ENCODE results near the gene ZFYVE21. TPM values are rescaled to one million over a fixed set of nuclear protein-coding genes. Genes with fewer than 3 reads are reported as not detected.

The ZFYVE21 gene
- total RNA-seq, 1 experiment from 2014 or later: 46.3 TPM

DNA sequence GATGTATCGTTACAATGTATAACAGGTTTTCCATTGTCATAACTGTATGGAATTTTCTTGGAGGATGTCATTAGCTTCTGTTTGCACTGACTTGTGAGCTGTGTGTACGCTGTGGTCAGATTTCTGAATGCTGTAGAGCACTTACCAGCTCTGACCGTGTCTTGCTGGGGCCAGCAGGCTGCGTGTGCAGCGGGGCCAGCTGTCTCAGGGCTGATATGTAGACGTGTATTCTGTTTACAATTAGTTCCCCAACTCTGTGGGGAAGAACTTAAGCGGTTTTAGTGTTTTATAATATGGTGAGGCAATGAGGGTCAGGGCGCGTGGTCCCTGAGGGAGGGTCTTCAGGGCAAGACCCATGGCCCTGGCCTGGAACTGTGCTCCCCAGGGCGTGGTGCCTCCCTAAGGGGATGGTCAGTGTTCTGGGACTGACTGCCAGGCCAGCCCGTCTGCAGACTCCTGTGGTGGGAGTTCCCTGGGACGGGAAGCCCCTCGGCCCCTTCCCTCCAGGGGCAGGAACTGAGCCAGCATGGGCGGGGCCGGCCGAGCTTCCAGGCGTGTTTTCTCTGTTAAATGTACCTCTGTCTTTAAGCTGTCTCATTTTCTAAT, 19.0 kb upstream of the ZFYVE21 start:
- Histone ChIP-seq H3K27me3 (replicated peaks) (no peaks in the 10 kb centered on the region), H3K36me3 (peaks cover 91% of the 10 kb centered on the region), H3K4me3 (no peak overlapping the region), H3K27ac (no peak overlapping the region), H3K9me3 (replicated peaks) (no peaks in the 10 kb centered on the region), H3K4me1 (replicated peaks) (no peaks in the 10 kb centered on the region)
- no peak for DNase-seq (ENCODE audit: low read depth in 1 of 2, low spot score in 2 of 2)

DNA sequence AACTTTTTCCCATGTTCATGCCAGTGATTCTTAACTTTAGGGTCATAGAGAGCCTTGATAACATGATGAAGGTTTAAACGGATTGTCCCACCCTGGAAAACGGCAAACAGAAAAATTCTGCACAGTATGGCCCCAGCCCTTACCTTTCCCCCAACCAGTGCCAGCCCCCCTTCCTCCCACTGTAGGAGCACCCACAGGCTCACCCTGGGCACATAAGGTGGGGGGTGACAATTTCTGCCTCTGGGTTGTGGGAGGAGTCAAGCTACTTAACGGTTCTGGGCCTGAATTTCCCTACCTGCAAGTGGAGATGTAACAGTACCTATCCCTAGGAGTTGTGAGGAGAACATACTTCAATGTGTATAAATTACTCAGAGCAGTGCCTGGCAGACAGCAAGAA, 18.4 kb upstream of the ZFYVE21 start:
- no peaks in the 10 kb centered on the region for H3K4me1 ChIP-seq (replicated peaks)
- no peaks in the 10 kb centered on the region for H3K27me3 ChIP-seq (replicated peaks)
- no peak overlapping the region for H3K4me3 ChIP-seq
- no peaks in the 10 kb centered on the region for H3K9me3 ChIP-seq (replicated peaks)
- H3K36me3 ChIP-seq: peaks cover 90% of the 10 kb centered on the region
- H3K27ac ChIP-seq: no peak overlapping the region
- no peak for DNase-seq (ENCODE audit: low read depth in 1 of 2, low spot score in 2 of 2)

DNA sequence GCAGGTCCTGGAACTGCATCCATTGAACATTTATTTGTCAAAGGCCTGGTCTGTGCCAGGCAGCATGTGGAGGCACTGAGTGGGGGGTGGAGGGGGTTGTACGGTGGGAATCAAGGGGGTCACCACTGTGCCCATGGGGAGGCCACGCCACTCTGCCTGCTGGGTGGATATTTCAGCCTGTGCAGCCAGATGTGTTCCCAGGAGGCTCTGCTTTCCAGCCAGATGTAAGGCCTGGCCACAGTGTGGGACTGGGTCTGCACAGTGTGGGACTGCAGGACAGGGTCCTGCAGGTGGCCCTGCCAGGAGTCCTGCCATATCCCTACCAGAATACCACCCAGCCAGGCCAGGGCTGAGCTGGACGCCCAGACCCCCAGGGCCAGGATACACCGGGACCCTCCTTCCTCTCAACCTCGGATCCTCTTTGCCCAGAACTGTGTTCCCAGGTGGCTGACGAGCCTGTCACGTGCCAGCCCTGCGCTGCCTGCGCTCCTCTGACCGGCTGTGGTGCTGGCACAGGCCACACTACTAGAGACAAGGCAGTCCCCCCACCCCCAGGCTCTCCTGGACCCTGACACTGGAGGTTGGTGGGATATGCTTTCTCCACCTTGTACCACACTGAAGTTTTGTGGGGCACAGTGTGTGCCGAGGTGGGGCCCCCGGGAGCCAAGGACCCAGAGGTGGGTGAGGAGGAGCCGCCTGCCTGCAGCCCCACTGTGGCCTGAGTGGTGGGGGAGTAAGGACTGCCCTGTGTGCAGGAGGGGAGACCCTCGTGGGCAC, 17.8 kb upstream of the ZFYVE21 start:
- Histone ChIP-seq H3K27me3 (replicated peaks) (no peaks in the 10 kb centered on the region), H3K4me1 (replicated peaks) (no peaks in the 10 kb centered on the region), H3K27ac (no peak overlapping the region), H3K4me3 (no peak overlapping the region), H3K9me3 (replicated peaks) (no peaks in the 10 kb centered on the region), H3K36me3 (peaks cover 90% of the 10 kb centered on the region)
- DNase-seq (ENCODE audit: low read depth in 1 of 2, low spot score in 2 of 2): no peak

DNA sequence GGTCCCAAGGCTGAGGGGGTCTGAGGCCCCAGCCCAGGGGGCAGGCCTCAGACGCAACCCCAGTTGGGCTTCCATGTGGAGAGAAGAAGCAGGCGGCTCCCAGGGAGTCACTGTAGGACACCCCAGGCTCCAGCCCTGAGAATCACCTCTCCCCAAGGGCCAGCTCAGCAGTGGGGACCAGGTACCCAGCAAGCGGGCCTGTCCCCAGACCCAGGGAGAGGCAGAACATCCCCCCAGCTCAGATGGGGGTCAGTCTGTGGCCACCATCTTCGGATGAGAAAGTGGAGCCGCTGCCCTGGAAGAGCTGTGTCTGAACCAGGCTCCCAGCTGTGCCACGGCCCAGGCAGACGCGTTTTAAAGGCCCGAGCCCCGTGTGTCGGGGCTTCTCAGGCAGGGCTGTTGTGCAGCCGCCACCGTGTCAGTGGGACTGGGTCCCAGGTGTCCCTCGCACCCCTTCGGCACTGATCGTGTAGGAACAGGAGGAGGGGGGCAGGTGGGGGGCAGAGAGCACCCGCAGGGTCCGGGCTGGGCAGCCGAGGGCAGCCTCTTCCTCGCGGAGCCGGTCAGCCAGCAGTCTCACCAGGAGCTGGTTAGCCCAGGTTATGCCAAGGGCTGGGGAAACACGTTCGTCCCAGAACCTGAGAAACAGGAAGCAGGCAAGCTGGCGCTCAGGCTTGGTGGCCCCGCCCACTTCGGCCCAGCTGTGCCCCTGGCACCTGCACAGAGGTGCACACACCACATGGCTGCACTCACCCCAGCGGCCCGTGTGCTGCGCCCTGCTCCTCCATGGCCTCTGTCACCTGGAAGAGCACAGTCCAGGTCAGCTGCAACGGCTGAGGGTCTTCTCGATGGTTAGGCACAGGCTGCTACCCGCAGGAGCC, 17.0 kb upstream of the ZFYVE21 start:
- Histone ChIP-seq H3K4me1 (replicated peaks) (no peaks in the 10 kb centered on the region), H3K27me3 (replicated peaks) (no peaks in the 10 kb centered on the region), H3K36me3 (peaks cover 90% of the 10 kb centered on the region), H3K4me3 (no peak overlapping the region), H3K9me3 (replicated peaks) (no peaks in the 10 kb centered on the region), H3K27ac (no peak overlapping the region)
- DNase-seq (ENCODE audit: low read depth in 1 of 2, low spot score in 2 of 2): no peak

DNA sequence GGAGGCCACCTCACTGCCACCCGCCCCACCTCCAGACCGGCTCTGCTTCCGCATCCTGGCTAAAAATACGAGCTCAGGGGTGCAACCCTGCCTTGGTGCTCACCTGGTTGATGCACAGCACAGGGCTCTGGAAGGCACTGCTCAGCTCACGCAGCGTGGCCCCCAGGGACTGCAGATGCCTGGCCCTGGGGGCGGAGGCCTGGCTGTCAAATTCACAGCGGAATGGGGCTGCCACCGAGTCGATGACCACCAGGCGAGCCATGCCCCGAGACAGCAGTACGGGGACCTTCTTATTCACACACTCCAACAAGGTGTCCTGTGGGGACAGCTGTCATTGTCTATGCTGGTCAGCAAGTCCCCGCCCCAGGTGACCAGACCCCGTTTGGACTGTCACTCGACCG, 16.3 kb upstream of the ZFYVE21 start:
- H3K36me3 ChIP-seq: peaks cover 88% of the 10 kb centered on the region
- H3K27ac ChIP-seq: no peak overlapping the region
- H3K4me3 ChIP-seq: no peak overlapping the region
- H3K9me3 ChIP-seq (replicated peaks): no peaks in the 10 kb centered on the region
- H3K27me3 ChIP-seq (replicated peaks): no peaks in the 10 kb centered on the region
- no peaks in the 10 kb centered on the region for H3K4me1 ChIP-seq (replicated peaks)
- no peak for DNase-seq (ENCODE audit: low read depth in 1 of 2, low spot score in 2 of 2)

GRCh38 chr14:103699901-103700752, 15.5 kb upstream of the ZFYVE21 start:
- Histone ChIP-seq H3K36me3 (peaks cover 89% of the 10 kb centered on the region), H3K27ac (no peak overlapping the region), H3K9me3 (replicated peaks) (no peaks in the 10 kb centered on the region), H3K27me3 (replicated peaks) (no peaks in the 10 kb centered on the region), H3K4me3 (no peak overlapping the region), H3K4me1 (replicated peaks) (no peaks in the 10 kb centered on the region)
- peak in 1 of 2 experiments; percentile 39 for DNase-seq (ENCODE audit: low read depth in 1 of 2, low spot score in 2 of 2)

DNA sequence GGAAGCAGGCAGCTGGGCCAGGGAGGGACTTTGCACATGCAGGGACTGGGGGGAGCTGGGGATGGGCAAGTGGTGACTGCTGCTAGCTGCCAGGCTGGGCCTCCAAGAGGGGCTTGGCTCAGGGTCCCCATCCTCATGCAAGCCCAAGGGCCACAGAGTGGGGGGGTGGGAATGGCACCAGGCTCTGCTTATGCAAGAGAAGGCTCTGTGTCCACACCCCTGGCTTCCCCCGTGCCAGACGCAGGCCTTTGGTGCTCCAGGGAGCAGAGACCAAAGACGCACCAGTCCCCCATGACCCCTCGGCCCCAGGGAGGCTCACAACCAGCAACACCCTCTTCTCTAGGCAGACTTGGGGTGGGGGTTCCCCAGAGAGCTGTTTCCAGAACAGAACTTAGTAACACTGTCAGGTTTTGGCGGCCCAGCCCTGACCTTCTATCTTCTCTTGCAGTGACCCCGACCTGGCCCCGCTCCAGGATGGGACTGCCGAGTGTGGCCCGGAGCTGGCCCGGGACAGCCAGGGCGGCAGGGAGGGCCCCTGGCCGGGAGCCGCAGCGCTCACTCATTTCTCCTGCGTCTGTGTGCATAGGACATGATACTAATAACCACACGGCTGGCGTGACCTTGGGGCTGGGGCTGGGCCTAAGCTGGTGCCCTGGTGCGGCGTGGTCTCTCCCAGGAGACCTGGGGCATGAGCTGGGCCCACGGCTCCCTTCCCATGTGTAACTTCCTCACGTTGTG, 14.7 kb upstream of the ZFYVE21 start:
- Histone ChIP-seq H3K27ac (no peak overlapping the region), H3K27me3 (replicated peaks) (no peaks in the 10 kb centered on the region), H3K36me3 (peaks cover 93% of the 10 kb centered on the region), H3K4me3 (no peak overlapping the region), H3K9me3 (replicated peaks) (no peaks in the 10 kb centered on the region), H3K4me1 (replicated peaks) (no peaks in the 10 kb centered on the region)
- peak in 1 of 2 experiments; percentile 39 for DNase-seq (ENCODE audit: low read depth in 1 of 2, low spot score in 2 of 2)

- Histone ChIP-seq H3K4me1 (replicated peaks) (no peaks in the 10 kb centered on the region), H3K36me3 (peaks cover 96% of the 10 kb centered on the region), H3K4me3 (no peak overlapping the region), H3K27ac (no peak overlapping the region), H3K27me3 (replicated peaks) (no peaks in the 10 kb centered on the region), H3K9me3 (replicated peaks) (no peaks in the 10 kb centered on the region)
- peak in 1 of 2 experiments; percentile 35 for DNase-seq (ENCODE audit: low read depth in 1 of 2, low spot score in 2 of 2)
These were observed 13.5 kb upstream of the ZFYVE21 start for GRCh38 chr14:103702095-103702494.

- DNase-seq (ENCODE audit: low read depth in 1 of 2, low spot score in 2 of 2): peak in 1 of 2 experiments; percentile 38
- Histone ChIP-seq H3K36me3 (peaks cover 96% of the 10 kb centered on the region), H3K4me1 (replicated peaks) (no peaks in the 10 kb centered on the region), H3K4me3 (no peak overlapping the region), H3K9me3 (replicated peaks) (no peaks in the 10 kb centered on the region), H3K27me3 (replicated peaks) (no peaks in the 10 kb centered on the region), H3K27ac (no peak overlapping the region)
These were observed 12.8 kb upstream of the ZFYVE21 start for GRCh38 chr14:103702497-103703432.

DNA sequence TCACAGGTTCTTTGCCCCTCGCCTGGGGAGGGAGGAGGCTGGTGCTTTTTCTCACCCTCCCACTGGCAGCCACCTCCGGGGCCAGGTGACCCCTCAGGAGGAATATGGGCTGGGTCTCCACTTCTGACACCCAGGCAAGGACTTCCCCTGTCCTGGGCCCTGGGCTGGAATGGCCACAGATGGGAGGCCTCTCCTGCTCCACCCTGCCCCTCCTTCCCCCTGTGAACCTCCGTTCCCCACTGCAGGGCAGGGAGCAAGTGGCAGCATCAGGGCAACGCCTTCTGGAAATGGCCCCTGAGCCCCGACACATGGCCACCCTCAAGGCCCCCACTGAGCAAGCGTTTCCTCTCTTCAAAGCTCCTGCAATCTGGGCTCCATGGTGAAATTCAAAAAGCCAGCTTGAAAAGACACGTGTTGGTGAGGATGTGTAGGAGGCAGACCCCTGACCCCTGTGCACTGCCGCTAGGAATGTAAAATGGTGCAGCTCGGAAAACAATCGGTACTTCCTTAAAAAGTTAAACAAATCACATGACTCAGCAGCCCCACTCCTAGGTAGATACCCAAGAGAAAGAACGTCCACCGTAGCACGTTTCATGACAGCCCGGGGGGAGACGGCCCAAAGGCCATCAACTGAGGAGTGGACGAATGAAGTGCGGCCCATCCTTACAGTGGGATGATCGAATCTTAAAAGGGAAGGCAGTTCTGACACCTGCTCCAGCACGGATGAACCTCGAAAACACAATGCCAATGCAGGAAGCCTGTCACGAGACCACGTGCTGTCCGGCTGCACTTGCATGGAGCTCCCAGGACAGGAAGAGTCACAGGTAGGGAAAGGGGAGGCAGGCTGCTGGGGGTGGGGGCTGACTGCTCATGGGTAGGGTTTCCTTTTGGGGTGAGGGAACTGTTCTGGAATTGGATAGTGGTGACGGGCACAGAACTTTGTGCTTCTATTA, 11.9 kb upstream of the ZFYVE21 start:
- peaks cover 96% of the 10 kb centered on the region for H3K36me3 ChIP-seq

GRCh38 chr14:103704708-103705107, 10.9 kb upstream of the ZFYVE21 start:
- Histone ChIP-seq H3K4me3 (no peak overlapping the region), H3K27ac (no peak overlapping the region), H3K4me1 (replicated peaks) (no peaks in the 10 kb centered on the region), H3K9me3 (replicated peaks) (no peaks in the 10 kb centered on the region), H3K27me3 (replicated peaks) (no peaks in the 10 kb centered on the region), H3K36me3 (peaks cover 95% of the 10 kb centered on the region)
- peak in 1 of 2 experiments; percentile 32 for DNase-seq (ENCODE audit: low read depth in 1 of 2, low spot score in 2 of 2)

More for the DNA sequence above, 11.9 kb upstream of the ZFYVE21 start:
- H3K9me3 ChIP-seq (replicated peaks): no peaks in the 10 kb centered on the region
- no peaks in the 10 kb centered on the region for H3K27me3 ChIP-seq (replicated peaks)
- no peak for DNase-seq (ENCODE audit: low read depth in 1 of 2, low spot score in 2 of 2)
- H3K4me3 ChIP-seq: no peak overlapping the region
- no peaks in the 10 kb centered on the region for H3K4me1 ChIP-seq (replicated peaks)
- H3K27ac ChIP-seq: no peak overlapping the region
